Measurements from ENCODE around the gene NFKBIZ.
"Not testable (repeated sequence)": the region's sequence is repeated elsewhere in the genome, so short reads cannot be mapped to it uniquely, and the experiment has no call there.

Gene NFKBIZ

DNA sequence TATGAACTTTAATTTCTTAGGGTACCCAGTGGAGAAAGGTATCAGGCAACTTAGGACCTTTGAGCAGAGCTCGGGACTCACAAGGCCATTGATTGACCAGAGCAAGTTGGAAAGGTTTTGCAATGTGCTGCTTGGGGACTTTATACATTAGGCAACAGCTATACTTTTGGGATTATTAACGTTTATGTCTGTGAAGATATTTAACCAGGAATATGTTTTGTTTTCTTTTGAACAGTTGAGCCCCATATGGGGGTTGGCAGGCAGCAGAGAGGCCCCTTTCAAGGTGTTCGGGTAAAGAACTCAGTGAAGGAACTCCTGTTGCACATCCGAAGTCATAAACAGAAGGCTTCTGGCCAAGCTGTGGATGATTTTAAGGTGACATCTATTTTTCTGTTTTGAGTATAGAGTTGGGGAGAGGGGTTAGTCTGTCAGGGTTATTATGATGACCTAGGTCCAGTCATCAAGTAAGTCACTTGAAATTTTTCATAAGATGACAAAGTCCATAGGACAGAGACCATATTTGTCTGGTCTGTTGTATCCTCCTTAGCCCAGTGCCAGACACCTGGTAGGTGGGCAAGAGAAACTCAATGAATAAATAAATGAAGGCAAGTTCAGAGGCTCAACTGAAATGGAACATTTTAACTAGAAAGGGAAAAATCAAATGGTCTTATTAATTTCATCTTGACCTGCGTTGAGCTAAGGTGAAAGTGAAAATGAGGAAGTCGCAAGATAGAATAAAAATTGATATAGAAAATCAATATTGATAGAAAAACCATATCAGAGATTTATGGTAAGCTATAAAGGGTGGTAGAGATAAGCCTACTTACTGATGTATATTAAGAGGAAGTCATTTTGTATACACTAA lies 2.8 kb downstream of the NFKBIZ start:
- no peak for DNase-seq

GRCh38 chr3:101852983-101853840 lies 3.9 kb downstream of the NFKBIZ start:
- no peak for DNase-seq

DNA sequence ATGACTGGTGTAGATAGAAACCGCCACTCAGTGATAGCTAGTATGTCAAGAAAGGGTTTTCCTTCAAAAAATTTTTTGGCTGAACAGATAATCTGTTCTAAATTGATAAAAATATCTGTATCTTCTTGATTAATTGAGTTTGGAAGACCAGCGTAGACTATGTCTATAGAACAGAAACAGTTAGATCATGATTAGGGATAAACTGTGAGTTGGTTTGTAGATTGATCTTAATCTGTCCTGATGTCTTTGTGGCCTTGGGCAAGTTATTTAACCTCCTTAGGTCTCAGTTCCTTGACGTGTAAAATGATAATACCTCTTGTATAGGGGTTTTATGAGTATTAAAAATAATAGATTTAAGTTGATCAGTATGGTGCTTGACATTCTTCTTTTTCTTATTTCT lies 4.7 kb downstream of the NFKBIZ start:
- DNase-seq: no peak

GRCh38 chr3:101854608-101855304 lies 5.4 kb downstream of the NFKBIZ start:
- DNase-seq: no peak

GRCh38 chr3:101857301-101857741 lies 8.0 kb downstream of the NFKBIZ start:
- DNase-seq: no peak

DNA sequence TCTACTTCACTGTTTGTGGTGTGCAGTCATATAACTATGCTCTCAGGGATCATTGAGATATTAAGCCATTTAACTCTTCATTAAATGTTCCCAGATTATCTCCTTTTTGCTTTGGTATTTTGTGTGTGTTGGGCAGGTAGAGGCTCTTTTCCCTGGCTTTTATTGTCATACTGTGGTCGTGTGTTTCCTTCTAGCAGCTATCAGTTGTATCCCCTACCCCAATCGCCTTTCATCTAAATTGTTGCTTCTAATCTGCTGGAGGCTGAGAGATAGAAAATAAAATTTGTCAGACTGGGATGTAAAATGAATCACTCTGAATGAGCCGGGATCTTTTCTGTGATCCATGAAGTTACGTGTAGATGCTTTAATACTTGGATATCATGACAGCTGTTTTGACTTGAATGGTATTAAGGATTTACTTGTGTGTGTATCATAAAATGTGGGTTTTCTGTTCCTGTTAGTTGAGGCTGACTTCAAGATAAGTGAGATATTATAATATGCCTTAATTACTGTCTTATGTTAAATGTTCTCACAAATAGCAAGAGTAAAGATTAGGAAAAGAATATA lies 9.2 kb downstream of the NFKBIZ start:
- DNase-seq: no peak

DNA sequence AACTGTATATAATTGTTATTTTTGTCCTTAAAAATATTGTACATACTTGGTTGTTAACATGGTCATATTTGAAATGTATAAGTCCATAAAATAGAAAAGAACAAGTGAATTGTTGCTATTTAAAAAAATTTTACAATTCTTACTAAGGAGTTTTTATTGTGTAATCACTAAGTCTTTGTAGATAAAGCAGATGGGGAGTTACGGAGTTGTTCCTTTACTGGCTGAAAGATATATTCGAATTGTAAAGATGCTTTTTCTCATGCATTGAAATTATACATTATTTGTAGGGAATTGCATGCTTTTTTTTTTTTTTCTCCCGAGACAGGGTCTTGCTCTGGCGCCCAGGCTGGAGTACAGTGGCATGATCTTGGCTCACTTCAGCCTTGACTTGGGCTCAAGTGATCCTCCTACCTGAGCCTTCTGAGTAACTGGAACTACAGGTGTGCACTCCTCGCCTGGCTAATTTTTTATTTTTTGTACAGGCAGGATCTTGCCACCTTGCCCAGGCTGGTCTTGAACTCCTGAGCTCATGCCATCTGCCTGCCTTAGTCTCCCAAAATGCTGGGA lies 10.7 kb downstream of the NFKBIZ start:
- no peak for DNase-seq

- no peak for DNase-seq
Observed at GRCh38 chr3:101861212-101861788, 12.0 kb downstream of the NFKBIZ start.

- no peak for DNase-seq
Observed at GRCh38 chr3:101861789-101862415, 12.6 kb downstream of the NFKBIZ start.

DNA sequence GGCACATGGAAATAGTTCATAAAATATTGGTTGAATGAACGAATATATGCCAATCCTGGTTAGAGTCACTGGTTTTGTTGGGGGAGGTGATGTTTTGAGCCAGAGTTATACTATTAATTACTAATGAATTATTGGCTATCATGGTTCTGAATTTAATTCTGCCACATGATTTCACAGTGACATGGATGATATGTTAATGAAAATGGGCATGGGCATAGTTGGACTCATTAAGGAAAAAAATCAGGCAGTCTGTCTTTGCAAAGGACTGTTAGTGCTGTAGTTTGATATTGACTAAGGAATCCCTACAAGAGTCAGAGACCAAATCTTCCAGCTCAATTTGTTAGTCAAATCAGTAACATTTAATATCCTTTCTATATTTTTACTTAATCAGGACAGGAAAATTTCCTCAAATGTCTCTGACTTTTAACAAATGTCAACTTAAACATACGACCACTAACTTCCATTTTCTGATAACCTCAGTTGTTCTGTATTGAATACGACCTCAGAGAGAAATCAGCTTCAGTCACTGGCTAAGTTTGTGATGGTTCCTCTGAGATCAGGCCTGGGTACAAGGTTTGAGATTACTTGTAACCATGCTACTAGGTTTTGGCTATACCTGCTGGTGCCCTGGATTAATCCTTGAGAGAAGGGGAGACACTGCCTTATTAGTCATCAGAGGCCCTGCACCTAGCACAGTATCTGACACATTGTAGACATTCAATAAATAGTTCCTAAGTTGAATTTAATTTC lies 13.3 kb downstream of the NFKBIZ start:
- no peak for DNase-seq

- DNase-seq: not testable (repeated sequence)
Observed at GRCh38 chr3:101864926-101865325, 15.6 kb downstream of the NFKBIZ start.

DNA sequence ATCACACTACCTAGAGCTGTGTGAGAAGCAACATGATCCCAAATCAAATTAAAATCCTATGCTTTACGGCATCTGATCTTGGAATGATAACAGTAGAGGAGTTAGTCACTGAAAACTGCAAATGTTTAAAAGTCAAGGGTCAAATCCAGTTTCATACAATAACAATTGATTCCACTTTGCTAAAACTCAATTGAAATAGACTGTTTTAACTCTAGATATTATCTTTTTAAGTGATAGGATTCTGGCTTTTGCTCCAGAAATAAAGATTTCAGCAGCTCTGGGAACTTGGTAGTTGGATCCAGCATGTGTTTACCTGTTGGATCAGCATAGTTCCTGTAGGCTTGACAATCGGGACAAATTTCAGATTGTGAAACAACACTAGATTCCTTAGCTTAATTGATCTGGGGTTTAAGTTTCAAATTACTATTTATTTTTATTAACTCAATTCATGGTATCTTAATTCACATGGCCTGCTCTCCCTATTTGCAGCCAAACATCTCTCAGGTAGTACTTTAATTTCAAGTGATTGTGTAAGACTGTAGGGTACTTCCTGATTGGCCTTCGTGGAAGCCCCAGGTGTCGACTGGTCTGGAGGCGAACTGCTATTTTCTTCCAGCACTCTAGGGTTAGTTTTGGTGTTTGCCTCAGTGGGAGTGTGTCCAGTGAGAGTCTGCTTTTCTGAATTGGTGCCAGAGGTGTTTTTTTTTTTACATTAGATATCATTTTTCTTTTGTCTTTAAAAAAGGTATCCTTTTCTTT lies 16.6 kb downstream of the NFKBIZ start:
- DNase-seq: no peak

GRCh38 chr3:101867511-101867910 lies 18.2 kb downstream of the NFKBIZ start:
- no peak for DNase-seq

- DNase-seq: no peak
Observed at GRCh38 chr3:101867996-101868395, 18.7 kb downstream of the NFKBIZ start.

GRCh38 chr3:101868534-101869464 lies 19.5 kb downstream of the NFKBIZ start:
- no peak for DNase-seq

- DNase-seq: no peak
Observed at GRCh38 chr3:101870138-101870537, 20.8 kb downstream of the NFKBIZ start.

GRCh38 chr3:101873619-101874018 lies 24.3 kb downstream of the NFKBIZ start:
- no peak for DNase-seq

DNA sequence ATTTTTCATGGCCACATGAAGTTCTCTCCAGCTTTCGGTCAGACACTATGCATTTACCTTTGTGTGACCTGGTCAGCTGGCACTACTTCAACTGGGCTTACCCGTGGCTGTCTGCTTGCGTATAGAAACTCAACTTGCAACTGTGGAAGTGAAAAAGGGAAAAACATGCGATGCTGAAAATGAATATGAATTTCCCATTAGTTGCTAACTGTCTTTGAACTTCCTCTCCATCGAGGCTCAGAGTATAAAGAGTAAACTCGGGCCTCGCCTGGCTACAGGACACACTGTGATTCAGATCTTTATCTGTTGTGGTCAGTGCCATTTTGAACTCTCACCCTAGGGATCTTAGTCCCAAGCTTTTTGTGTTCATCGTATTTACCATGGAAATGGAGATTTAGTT lies 26.8 kb downstream of the NFKBIZ start:
- peak; percentile 60 for DNase-seq

DNA sequence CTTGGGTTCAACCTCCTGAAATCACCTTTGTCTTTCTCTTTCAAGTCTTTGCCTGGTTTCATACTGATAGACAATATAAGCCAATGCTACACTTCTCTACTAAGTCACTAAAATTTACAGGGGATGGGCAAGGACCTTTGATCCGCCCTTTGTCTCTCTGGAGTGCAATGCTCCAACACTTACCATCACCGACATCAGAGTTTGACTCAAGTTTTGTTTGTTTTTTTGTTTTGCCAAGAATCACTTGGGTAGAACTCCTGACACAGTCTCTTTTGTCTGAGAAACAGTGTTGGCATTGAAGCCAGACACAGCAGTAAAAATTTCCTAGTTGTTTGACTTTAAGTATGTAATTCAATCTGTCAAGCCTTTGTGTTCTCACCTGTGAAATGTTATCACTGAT lies 29.3 kb downstream of the NFKBIZ start:
- DNase-seq: no peak
